ENCODE results near the gene PFAS.

DNA sequence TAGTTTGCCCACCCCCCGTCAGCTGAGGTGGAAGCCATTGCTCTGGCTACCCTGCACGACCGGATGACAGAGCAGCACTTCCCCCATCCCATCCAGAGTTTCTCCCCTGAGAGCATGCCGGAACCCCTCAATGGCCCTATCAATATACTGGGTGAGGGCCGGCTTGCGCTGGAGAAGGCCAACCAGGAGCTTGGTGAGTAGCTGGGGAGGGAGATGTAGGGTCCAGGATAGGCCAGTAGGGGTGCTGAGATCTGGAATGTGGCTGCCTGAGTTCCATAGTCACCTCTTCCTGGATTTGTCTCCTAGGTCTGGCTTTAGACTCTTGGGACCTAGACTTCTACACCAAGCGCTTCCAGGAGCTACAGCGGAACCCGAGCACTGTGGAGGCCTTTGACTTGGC, 6.4 kb downstream of the PFAS start:
- TF ChIP-seq, protein P1, sequence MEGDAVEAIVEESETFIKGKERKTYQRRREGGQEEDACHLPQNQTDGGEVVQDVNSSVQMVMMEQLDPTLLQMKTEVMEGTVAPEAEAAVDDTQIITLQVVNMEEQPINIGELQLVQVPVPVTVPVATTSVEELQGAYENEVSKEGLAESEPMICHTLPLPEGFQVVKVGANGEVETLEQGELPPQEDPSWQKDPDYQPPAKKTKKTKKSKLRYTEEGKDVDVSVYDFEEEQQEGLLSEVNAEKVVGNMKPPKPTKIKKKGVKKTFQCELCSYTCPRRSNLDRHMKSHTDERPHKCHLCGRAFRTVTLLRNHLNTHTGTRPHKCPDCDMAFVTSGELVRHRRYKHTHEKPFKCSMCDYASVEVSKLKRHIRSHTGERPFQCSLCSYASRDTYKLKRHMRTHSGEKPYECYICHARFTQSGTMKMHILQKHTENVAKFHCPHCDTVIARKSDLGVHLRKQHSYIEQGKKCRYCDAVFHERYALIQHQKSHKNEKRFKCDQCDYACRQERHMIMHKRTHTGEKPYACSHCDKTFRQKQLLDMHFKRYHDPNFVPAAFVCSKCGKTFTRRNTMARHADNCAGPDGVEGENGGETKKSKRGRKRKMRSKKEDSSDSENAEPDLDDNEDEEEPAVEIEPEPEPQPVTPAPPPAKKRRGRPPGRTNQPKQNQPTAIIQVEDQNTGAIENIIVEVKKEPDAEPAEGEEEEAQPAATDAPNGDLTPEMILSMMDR (IDR thresholded peaks at IDR 0.05): no peak
- no peak for TF ChIP-seq POLR2A (IDR thresholded peaks at IDR 0.05)

Measured in Peyer's patch (tissue), 4 donors.